ENCODE data around the gene PARP15. TPM values are rescaled to one million over a fixed set of nuclear protein-coding genes. Genes with fewer than 3 reads are reported as not detected.
"Not testable (repeated sequence)": the region's sequence is repeated elsewhere in the genome, so short reads cannot be mapped to it uniquely, and the experiment has no call there.

Gene PARP15
- total RNA-seq, 1 donor from 2014 or later = 9.7 TPM

- intact Hi-C loops (cut with DNase I) = no loop called here
- TF ChIP-seq CTCF (IDR thresholded peaks at IDR 0.05) = no peak
- no peak overlapping the region for H3K4me3 ChIP-seq
- H3K36me3 ChIP-seq = no peaks in the 10 kb centered on the region
- no peaks in the 10 kb centered on the region for H3K4me1 ChIP-seq
- no peak for DNase-seq
- H3K27ac ChIP-seq = no peak overlapping the region
- H3K9me3 ChIP-seq = no peaks in the 10 kb centered on the region
- no peak for ATAC-seq
- no peaks in the 10 kb centered on the region for H3K27me3 ChIP-seq
Observed at GRCh38 chr3:122640437-122640999, 63.1 kb downstream of the PARP15 start.

GRCh38 chr3:122642935-122643334, 65.5 kb downstream of the PARP15 start:
- ATAC-seq (no peak), DNase-seq (no peak)
- no peak for TF ChIP-seq CTCF (IDR thresholded peaks at IDR 0.05)
- no peaks in the 10 kb centered on the region for H3K4me1 ChIP-seq
- no peaks in the 10 kb centered on the region for H3K9me3 ChIP-seq
- H3K27me3 ChIP-seq = no peaks in the 10 kb centered on the region
- H3K4me3 ChIP-seq = no peak overlapping the region
- H3K27ac ChIP-seq = no peak overlapping the region
- H3K36me3 ChIP-seq = no peaks in the 10 kb centered on the region
- intact Hi-C loops (cut with DNase I) = no loop called here

- H3K27ac ChIP-seq = no peak overlapping the region
- TF ChIP-seq CTCF (IDR thresholded peaks at IDR 0.05) = no peak
- H3K4me3 ChIP-seq = no peak overlapping the region
- no peaks in the 10 kb centered on the region for H3K4me1 ChIP-seq
- no peaks in the 10 kb centered on the region for H3K9me3 ChIP-seq
- intact Hi-C loops (cut with DNase I) = no loop called here
- H3K36me3 ChIP-seq = no peaks in the 10 kb centered on the region
- DNase-seq (no peak), ATAC-seq (no peak)
- no peaks in the 10 kb centered on the region for H3K27me3 ChIP-seq
Observed at GRCh38 chr3:122646146-122646988, 68.9 kb downstream of the PARP15 start.

DNA sequence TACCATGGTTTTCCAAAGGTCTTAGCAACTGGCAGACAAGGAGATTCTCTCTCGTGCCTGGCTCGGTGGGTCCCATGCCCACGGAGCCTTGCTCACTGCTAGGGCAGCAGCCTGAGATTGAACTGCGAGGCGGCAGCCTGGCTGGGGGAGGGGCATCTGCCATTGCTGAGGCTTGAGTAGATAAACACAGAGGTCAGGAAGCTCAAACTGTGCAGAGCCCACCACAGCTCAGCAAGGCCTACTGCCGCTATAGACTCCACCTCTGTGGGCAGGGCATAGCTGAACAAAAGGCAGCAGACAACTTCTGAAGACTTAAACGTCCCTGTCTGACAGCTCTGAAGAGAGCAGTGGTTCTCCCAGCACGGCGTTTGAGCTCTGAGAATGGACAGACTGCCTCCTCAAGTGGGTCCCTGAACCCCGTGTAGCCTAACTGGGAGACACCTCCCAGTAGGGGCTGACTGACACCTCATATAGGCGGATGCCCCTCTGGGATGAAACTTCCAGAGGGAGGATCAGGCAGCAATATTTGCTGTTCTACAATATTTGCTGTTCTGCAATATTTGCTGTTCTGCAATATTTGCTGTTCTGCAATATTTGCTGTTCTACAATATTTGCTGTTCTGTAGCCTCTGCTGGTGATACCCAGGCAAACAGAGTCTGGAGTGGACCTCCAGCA, 73.9 kb downstream of the PARP15 start:
- H3K27me3 ChIP-seq; H3K36me3 ChIP-seq; H3K4me3 ChIP-seq; H3K4me1 ChIP-seq; intact Hi-C loops (cut with DNase I); H3K9me3 ChIP-seq; DNase-seq; H3K27ac ChIP-seq: not testable (repeated sequence)
- peak; percentile 74 for ATAC-seq

DNA sequence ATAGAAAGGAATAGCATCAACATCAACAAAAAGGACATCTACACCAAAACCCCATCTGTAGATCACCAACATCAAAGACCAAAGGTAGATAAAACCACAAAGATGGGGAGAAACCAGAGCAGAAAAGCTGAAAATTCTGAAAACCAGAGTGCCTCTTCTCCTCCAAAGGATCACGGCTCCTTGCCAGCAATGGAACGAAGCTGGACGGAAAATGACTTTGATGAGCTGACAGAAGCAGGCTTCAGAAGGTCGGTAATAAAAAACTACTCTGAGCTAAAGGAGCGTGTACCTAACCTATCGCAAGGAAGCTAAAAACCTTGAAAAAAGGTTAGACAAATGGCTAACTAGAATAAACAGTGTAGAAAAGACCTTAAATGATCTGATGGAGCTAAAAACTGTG, 74.5 kb downstream of the PARP15 start:
- H3K4me1 ChIP-seq; H3K36me3 ChIP-seq; H3K27me3 ChIP-seq; H3K4me3 ChIP-seq; H3K9me3 ChIP-seq; intact Hi-C loops (cut with DNase I); H3K27ac ChIP-seq; ATAC-seq; DNase-seq: not testable (repeated sequence)

DNA sequence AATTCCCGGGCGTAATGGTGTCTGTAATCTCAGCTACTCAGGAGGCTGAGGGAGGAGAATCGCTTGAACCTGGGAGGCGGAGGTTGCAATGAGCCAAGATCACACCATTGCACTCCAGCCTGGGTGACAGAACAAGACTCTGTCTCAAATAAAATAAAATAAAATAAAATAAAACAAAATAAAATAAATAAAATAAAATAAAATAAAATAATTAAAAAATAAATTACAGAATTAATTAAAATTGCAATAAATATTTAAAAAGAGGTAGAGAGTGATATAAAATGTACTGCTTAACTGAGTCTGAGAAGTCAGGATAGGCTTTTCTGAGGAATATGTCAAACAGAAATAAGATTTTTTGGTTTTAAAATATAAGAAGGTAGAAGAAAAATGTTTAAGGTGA, 80.9 kb downstream of the PARP15 start:
- not testable (repeated sequence) for H3K4me3 ChIP-seq

GRCh38 chr3:122660297-122660974, 83.0 kb downstream of the PARP15 start:
- H3K4me3 ChIP-seq = no peak overlapping the region
- H3K9me3 ChIP-seq = no peaks in the 10 kb centered on the region
- intact Hi-C loops (cut with DNase I) = no loop called here
- no peaks in the 10 kb centered on the region for H3K36me3 ChIP-seq
- no peaks in the 10 kb centered on the region for H3K27me3 ChIP-seq
- DNase-seq (no peak), ATAC-seq (peak; percentile 75)
- H3K27ac ChIP-seq = no peak overlapping the region
- no peaks in the 10 kb centered on the region for H3K4me1 ChIP-seq
- peak; percentile 12 for TF ChIP-seq CTCF (IDR thresholded peaks at IDR 0.05)

More for the DNA sequence above, 80.9 kb downstream of the PARP15 start:
- H3K36me3 ChIP-seq; H3K9me3 ChIP-seq; ATAC-seq; H3K27ac ChIP-seq; DNase-seq; H3K27me3 ChIP-seq; intact Hi-C loops (cut with DNase I); H3K4me1 ChIP-seq: not testable (repeated sequence)
